ENCODE results near the gene ZNF79. TPM values are rescaled to one million over a fixed set of nuclear protein-coding genes. Genes with fewer than 3 reads are reported as not detected.
A peak's percentile ranks its signal among the peaks of the same experiment; 100 is the strongest.

Gene ZNF79
- total RNA-seq, 1 donor from 2014 or later: 8.3 TPM

DNA sequence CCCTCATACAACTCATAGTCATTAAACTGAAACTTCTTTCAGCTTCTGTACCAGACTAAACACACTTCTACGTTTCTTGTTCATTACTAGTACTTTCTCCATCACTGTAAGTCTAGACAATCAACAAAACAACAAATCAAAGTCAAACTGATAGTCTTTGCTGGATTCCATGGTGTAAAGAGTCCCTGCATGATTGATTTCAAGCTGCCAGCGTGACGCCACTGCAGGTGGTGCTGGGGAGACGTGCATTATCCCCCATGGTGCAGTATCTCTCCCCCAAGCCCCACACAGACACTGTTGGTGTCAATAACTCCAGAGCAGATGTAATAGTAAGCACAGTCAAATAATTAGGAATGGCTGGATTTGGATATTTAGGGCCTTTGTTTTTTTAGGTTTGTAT is 37.9 kb upstream of the ZNF79 start:
- TF ChIP-seq, protein P1, sequence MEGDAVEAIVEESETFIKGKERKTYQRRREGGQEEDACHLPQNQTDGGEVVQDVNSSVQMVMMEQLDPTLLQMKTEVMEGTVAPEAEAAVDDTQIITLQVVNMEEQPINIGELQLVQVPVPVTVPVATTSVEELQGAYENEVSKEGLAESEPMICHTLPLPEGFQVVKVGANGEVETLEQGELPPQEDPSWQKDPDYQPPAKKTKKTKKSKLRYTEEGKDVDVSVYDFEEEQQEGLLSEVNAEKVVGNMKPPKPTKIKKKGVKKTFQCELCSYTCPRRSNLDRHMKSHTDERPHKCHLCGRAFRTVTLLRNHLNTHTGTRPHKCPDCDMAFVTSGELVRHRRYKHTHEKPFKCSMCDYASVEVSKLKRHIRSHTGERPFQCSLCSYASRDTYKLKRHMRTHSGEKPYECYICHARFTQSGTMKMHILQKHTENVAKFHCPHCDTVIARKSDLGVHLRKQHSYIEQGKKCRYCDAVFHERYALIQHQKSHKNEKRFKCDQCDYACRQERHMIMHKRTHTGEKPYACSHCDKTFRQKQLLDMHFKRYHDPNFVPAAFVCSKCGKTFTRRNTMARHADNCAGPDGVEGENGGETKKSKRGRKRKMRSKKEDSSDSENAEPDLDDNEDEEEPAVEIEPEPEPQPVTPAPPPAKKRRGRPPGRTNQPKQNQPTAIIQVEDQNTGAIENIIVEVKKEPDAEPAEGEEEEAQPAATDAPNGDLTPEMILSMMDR (IDR thresholded peaks at IDR 0.05): no peak

DNA sequence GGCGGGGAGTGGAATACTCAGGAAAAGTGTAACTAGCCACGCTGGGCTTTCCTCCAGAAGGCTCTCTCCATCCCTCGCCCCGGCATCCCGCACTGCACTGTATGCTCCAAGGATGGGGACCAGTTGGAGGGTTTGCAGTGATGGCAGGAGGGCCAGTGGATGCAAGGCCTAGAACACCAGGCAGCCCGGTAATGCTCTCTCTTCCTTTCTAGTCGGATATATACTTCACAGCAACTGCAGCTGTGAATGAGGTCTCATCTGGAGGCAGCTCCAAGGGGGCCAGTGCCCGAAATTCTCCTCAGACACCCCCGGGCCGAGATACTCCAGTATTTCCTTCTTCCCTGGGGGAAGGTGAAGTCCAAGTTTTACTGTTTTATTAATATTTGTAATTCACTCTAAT is 37.2 kb upstream of the ZNF79 start:
- no peak overlapping the region for H3K4me3 ChIP-seq
- H3K36me3 ChIP-seq: no peaks in the 10 kb centered on the region
- intact Hi-C loops (cut with DNase I): no loop called here
- no peaks in the 10 kb centered on the region for H3K27me3 ChIP-seq
- TF ChIP-seq, protein P1 (IDR thresholded peaks at IDR 0.05): no peak
- DNase-seq (no peak), ATAC-seq (peak; percentile 25)
- no peak overlapping the region for H3K27ac ChIP-seq
- no peaks in the 10 kb centered on the region for H3K9me3 ChIP-seq
- H3K4me1 ChIP-seq: no peaks in the 10 kb centered on the region

More for the DNA sequence above, 37.9 kb upstream of the ZNF79 start:
- Histone ChIP-seq H3K9me3 (no peaks in the 10 kb centered on the region), H3K4me3 (no peak overlapping the region), H3K4me1 (no peaks in the 10 kb centered on the region), H3K36me3 (no peaks in the 10 kb centered on the region), H3K27me3 (no peaks in the 10 kb centered on the region), H3K27ac (no peak overlapping the region)
- ATAC-seq (no peak), DNase-seq (no peak)
- intact Hi-C loops (cut with DNase I): no loop called here

DNA sequence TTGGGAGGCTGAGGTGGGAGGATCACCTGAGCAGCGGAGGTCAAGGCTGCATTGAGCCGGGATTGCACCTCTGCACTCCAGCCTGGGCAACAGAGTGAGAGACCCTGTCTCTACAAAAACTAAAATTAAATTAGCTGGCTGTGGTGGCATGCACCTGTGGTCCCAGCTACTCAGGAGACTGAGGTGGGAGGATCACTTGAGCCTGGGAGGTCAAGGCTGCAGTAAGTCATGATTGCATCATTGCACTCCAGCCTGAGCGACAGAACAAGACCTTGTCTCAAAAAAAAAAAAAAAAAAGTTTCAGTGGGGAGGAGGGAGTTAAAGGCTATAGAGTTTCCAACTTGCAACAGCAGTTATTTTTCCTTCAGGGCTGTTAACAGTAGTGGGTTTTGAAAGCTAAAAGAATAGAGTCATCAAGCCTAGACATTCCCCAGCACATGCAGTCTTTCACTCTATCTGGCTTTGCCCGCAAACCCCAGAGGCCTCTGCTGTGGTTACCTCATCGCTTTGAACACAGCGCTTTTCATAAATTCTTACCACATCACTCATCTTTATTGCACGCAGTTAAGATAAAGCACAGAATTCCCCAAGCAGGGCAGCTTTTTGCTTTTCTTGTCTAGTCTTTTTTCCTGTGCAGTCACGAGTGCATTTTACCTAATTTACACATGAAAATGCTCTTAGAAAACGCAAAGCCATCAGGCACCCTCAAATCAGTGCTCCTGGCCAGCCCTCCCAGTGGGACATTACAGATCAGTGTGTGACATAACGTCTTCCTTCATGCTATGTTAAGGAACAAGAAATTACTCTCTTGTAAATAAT is 35.9 kb upstream of the ZNF79 start:
- Histone ChIP-seq H3K4me1 (no peaks in the 10 kb centered on the region), H3K27ac (no peak overlapping the region), H3K4me3 (no peak overlapping the region), H3K9me3 (no peaks in the 10 kb centered on the region), H3K36me3 (no peaks in the 10 kb centered on the region), H3K27me3 (no peaks in the 10 kb centered on the region)
- ATAC-seq (peak; percentile 73), DNase-seq (peak; percentile 54)
- TF ChIP-seq, protein P1 (IDR thresholded peaks at IDR 0.05): no peak
- intact Hi-C loops (cut with DNase I): no loop called here

DNA sequence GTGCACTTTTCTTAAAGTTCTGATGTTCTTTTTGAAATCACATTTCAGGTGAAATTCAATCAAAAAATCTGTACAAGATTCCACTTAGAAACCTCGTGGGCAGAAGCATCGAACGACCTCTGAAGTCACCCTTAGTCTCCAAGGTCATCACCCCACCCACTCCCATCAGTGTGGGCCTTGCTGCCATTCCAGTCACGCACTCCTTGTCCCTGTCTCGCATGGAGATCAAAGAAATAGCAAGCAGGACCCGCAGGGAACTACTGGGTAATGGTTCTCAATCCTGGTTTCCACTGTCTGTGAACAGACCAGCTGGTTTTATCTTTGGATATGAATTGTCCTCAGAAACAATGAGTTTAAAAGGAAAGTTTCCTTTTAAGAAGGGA is 35.3 kb upstream of the ZNF79 start:
- DNase-seq: no peak
- TF ChIP-seq, protein P1 (IDR thresholded peaks at IDR 0.05): no peak
- H3K4me1 ChIP-seq: no peaks in the 10 kb centered on the region
- intact Hi-C loops (cut with DNase I): no loop called here
- no peak overlapping the region for H3K27ac ChIP-seq
- no peak overlapping the region for H3K4me3 ChIP-seq
- H3K36me3 ChIP-seq: no peaks in the 10 kb centered on the region
- H3K27me3 ChIP-seq: no peaks in the 10 kb centered on the region
- H3K9me3 ChIP-seq: no peaks in the 10 kb centered on the region
- no peak for ATAC-seq

DNA sequence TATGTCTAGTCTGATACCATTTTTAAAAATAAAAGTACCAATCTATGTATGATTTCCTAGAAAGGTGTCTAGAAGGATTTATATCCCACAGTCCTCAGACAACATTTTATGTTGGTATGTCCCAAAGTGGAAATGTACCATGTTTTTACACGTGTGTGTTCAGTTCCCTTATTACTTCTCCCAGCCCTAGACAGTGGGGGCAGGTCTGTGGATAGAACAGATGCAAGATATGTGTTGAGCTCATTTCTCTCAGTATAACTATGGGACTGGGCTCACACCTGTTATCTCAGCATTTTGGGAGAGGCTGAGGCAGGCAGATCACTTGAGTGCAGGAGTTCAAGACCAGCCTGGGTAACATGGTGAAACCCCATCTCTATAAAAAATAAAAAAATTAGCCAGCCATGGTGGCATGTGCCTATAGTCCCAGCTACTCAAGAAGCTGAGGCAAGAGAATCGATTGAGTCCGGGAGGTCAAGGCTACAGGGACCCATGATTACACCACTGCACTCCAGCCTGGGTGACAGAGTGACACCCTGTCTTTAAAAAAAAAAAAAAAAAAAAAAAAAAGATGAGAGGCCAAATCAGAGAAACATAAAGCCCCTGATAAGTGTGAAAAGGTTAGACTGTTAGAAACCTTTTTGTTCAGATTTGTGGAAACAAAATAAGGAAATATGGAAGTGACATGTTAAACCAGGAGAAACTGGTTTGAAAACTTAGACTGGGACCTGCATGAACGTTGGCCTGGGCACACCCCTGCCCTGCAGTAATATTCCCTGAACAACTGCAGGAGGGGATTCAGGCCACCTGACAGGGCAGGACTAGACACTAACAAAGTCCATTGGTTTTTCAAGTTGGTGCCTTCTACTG is 34.6 kb upstream of the ZNF79 start:
- H3K9me3 ChIP-seq: no peaks in the 10 kb centered on the region
- no peaks in the 10 kb centered on the region for H3K4me1 ChIP-seq
- no peaks in the 10 kb centered on the region for H3K36me3 ChIP-seq
- DNase-seq (no peak), ATAC-seq (no peak)
- H3K27me3 ChIP-seq: no peaks in the 10 kb centered on the region
- no peak overlapping the region for H3K27ac ChIP-seq
- TF ChIP-seq, protein P1 (IDR thresholded peaks at IDR 0.05): no peak
- intact Hi-C loops (cut with DNase I): loop anchor here (10.0 kb wide), 1 partner anchor 175 kb away; no protein-coding TSS in a partner anchor
- H3K4me3 ChIP-seq: no peak overlapping the region

All from upper lobe of right lung (tissue), 1 donor.